ENCODE results near the gene LRIG3. TPM values are rescaled to one million over a fixed set of nuclear protein-coding genes. Genes with fewer than 3 reads are reported as not detected.
"Not testable (repeated sequence)": the region's sequence is repeated elsewhere in the genome, so short reads cannot be mapped to it uniquely, and the experiment has no call there.

LRIG3 gene
- total RNA-seq, 2 donors from 2014 or later = not detected

DNA sequence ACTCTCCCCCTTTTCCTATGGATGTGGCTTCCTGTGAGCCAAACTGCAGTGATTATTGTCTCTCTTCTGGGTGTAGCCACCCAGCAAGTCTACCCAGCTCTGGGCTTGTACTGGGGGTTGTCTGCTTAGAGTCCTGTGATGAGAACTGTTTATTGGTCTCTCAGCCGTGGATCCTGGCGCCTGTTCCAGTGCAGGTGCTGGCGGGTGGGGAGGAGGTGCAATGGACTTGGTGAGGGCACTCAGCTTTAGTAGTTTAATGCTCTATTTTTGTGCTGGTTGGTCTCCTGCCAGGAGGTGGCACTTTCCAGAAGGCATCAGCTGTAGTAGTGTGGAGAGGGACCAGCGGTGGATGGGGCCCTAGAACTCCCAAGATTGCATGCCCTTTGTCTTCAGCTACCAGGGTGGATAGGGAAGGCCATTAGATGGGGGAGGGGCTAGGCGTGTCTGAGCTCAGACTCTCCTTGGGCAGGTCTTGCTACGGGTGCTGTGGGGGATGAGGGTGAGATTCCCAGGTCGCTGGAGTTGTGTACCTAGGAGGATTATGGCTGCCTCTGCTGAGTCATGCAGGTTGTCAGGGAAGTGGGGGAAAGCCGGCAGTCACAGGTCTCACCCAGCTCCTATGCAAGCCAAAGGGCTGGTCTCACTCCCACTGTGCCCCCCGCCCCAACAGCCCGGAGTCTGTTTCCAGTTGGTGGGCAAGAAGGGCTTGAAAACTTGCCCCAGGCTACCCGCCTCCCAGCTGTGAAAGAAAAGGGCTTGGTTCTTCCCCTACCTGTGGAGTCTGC lies 29.8 kb upstream of the LRIG3 start:
- not testable (repeated sequence) for H3K4me3 Mint-ChIP-seq; ATAC-seq; DNase-seq; H3K27me3 Mint-ChIP-seq; H3K4me1 Mint-ChIP-seq; H3K27ac Mint-ChIP-seq; H3K9me3 ChIP-seq (ENCODE audit: control insufficient read depth, low read length, poor library complexity, severe bottlenecking); H3K36me3 Mint-ChIP-seq (ENCODE audit: low read depth)

DNA sequence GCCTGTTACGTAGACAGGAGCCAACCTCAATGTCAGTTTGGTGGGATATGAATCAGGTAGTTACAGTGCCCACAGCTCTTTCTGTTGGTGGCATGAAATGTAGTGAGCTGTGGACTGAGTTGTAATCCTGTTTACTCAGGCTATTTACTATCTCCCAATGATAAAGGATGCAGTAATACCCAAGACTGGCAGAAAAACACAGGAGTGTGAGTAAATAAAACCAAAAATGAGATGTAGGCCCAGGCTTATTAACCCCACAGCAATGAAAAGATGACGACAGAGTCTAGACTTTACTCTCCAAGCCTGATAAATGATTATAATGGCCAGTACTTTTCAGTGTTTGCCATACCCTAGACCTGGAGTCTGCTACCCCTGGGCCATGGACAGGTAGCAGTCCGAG lies 22.8 kb upstream of the LRIG3 start:
- Mint-ChIP-seq H3K4me1 (no peaks in the 10 kb centered on the region), H3K27me3 (no peaks in the 10 kb centered on the region), H3K4me3 (no peak overlapping the region), H3K36me3 (ENCODE audit: low read depth) (no peaks in the 10 kb centered on the region), H3K27ac (no peak overlapping the region)
- ATAC-seq = no peak
- no peak for DNase-seq
- no peaks in the 10 kb centered on the region for H3K9me3 ChIP-seq (ENCODE audit: control insufficient read depth, low read length, poor library complexity, severe bottlenecking)

DNA sequence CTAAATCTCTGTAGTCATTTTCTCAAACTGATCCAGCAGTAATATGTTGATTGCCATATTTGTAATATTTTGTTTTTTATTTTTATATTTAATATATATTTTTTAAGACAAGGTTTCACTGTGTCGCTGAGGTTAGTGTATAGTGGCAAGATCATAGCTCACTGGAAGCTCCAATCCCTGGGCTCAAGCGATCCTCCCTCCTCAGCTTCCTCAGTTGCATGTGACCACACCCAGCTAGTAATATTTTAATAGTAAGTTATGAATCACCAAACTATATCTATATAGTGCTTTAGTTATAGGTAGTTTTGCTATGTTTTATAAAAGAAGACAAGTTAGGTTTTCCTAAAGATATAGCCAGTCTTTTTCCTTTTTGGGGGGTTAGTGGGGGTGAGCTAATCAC lies 22.0 kb upstream of the LRIG3 start:
- Mint-ChIP-seq H3K4me1 (no peaks in the 10 kb centered on the region), H3K27ac (no peak overlapping the region), H3K4me3 (no peak overlapping the region), H3K36me3 (ENCODE audit: low read depth) (no peaks in the 10 kb centered on the region), H3K27me3 (no peaks in the 10 kb centered on the region)
- DNase-seq = no peak
- H3K9me3 ChIP-seq (ENCODE audit: control insufficient read depth, low read length, poor library complexity, severe bottlenecking) = no peaks in the 10 kb centered on the region
- no peak for ATAC-seq

DNA sequence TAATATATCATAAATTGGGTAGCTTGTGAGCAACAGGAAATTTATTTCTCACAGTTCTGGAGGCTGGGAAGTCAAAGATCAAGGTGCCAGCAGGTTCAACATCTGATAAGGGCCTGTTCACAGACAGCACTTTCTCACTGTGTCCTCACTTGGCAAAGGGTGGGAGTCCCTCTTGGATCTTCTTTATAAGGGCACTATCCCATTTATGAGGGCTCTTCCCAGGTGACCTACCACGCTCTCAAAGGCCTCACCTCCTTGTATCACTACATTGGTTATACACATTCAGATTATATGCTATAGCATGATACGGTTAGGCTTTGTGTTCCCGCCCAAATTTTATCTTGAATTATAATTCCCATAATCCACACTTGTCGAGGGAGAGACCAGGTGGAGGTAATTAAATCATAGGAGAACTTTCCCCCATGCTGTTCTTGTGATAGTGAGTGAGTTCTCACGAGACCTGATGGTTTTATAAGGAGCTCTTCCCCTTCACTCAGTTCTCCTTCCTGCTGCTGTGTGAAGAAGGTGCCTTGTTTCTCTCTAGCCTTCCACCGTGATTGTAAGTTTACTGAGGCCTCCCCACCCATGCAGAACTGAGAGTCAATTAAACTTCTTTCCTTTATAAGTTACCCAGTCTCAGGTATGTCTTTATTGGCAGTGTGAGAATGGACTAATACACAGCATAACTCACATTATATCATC lies 19.2 kb upstream of the LRIG3 start:
- Mint-ChIP-seq H3K27me3 (no peaks in the 10 kb centered on the region), H3K36me3 (ENCODE audit: low read depth) (no peaks in the 10 kb centered on the region), H3K4me1 (no peaks in the 10 kb centered on the region), H3K27ac (no peak overlapping the region), H3K4me3 (no peak overlapping the region)
- H3K9me3 ChIP-seq (ENCODE audit: control insufficient read depth, low read length, poor library complexity, severe bottlenecking) = no peaks in the 10 kb centered on the region
- DNase-seq (no peak), ATAC-seq (no peak)

DNA sequence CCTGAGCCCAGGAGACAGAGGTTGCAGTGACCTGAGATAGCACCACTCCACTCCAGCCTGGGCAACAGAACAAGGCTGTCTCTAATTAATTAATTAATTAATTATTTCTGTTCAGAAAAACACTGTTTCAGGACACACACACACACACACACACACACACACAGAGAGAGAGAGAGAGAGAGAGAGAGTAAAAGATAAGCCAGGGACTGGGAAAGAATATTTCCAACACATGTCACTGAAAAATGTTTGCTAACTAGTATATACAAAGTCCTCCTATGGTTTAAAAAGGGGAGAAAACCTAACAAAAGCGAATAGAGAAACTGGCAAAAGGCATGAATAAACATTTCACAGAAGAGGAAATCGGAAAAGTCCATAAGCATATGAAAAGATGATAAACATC lies 18.1 kb upstream of the LRIG3 start:
- ATAC-seq = no peak
- DNase-seq = no peak
- no peaks in the 10 kb centered on the region for H3K36me3 Mint-ChIP-seq (ENCODE audit: low read depth)
- no peak overlapping the region for H3K4me3 Mint-ChIP-seq
- no peaks in the 10 kb centered on the region for H3K9me3 ChIP-seq (ENCODE audit: control insufficient read depth, low read length, poor library complexity, severe bottlenecking)
- no peaks in the 10 kb centered on the region for H3K4me1 Mint-ChIP-seq
- H3K27me3 Mint-ChIP-seq = no peaks in the 10 kb centered on the region
- H3K27ac Mint-ChIP-seq = no peak overlapping the region

DNA sequence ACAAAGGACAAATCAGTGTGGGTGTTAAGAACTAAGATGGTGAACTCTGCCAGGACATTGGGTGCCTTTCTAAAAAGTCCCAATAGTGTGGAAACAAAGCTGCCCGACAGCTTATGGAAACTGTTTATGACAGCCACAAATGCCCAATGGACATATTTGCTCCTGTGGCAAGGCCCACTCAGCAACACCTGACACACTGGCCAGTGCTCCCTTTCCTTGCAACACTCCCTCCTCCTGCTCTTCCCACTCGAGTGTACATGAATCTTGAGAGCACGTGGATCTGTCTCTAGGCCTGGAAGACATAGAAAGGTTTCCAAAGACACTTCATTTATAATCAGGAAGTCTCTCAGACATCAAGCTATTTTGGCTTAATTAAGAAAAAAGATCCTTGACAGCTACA lies 14.2 kb upstream of the LRIG3 start:
- H3K27me3 Mint-ChIP-seq = no peaks in the 10 kb centered on the region
- no peak overlapping the region for H3K4me3 Mint-ChIP-seq
- H3K9me3 ChIP-seq (ENCODE audit: control insufficient read depth, low read length, poor library complexity, severe bottlenecking) = no peaks in the 10 kb centered on the region
- no peak overlapping the region for H3K27ac Mint-ChIP-seq
- DNase-seq (no peak), ATAC-seq (no peak)
- H3K36me3 Mint-ChIP-seq (ENCODE audit: low read depth) = no peaks in the 10 kb centered on the region
- H3K4me1 Mint-ChIP-seq = no peaks in the 10 kb centered on the region

DNA sequence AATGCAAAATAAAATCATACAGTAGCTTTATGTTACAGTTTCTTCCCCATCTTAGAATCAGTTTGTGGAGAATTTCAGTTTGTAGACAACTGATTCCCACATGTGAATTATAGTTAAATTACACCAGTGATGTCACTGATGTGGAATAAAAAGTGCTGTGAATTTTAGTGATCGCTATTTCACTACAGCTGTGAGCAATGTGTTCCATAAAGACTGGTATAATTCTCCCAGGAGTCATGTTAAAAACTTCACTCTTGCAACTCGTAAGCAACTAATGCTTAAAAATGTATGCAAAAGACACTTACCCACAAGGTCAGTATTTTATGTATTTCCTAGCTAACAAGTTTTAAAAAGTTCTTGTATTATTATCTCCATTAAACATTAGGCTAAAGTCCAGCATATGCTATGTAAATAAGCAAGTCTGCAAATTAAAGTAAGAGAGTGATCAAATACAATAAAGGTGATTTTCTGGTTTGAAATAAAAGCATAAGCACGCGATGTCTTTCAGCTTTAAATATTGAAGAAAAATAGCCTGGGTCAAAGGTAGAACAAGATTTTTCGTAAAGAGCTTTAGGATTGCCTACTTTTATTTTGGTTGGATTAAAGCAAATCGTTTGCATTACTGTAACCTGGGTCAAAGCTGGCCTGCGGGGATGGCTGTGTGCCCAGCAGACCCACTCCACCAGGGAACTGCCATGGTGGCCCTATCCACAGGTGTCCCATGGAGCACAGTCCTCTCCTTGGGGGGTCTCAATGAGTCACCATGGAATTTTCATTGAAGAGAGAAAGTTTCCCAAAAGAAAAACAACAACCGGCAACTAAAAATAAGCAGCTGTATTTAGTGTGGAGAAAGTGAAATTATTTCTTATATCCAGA lies 12.7 kb upstream of the LRIG3 start:
- H3K27me3 Mint-ChIP-seq = no peaks in the 10 kb centered on the region
- no peak for DNase-seq
- H3K9me3 ChIP-seq (ENCODE audit: control insufficient read depth, low read length, poor library complexity, severe bottlenecking) = no peaks in the 10 kb centered on the region
- H3K4me3 Mint-ChIP-seq = no peak overlapping the region
- no peak for ATAC-seq
- no peaks in the 10 kb centered on the region for H3K4me1 Mint-ChIP-seq
- no peaks in the 10 kb centered on the region for H3K36me3 Mint-ChIP-seq (ENCODE audit: low read depth)
- no peak overlapping the region for H3K27ac Mint-ChIP-seq

DNA sequence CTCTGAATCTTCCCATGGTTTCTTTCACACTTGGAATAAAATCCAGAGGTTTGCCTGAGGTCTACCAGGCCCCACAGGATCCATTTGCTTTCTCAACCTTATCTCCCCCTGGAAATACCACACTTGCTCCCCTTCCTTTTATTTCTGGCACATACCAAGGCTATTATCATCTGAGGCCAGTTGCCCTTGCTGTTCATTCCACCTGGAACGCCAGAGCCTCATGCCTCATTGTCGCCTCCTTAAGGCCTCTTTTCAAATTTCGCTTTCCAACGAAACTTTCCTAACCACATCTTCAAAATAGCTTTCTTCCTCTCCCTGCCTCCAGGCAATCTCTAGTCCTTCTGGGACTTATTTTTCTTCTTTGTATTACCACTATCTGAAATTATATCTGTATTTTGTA lies 11.2 kb upstream of the LRIG3 start:
- Mint-ChIP-seq H3K27me3 (no peaks in the 10 kb centered on the region), H3K4me3 (no peak overlapping the region), H3K27ac (no peak overlapping the region), H3K36me3 (ENCODE audit: low read depth) (no peaks in the 10 kb centered on the region), H3K4me1 (no peaks in the 10 kb centered on the region)
- ATAC-seq = no peak
- H3K9me3 ChIP-seq (ENCODE audit: control insufficient read depth, low read length, poor library complexity, severe bottlenecking) = no peaks in the 10 kb centered on the region
- no peak for DNase-seq

DNA sequence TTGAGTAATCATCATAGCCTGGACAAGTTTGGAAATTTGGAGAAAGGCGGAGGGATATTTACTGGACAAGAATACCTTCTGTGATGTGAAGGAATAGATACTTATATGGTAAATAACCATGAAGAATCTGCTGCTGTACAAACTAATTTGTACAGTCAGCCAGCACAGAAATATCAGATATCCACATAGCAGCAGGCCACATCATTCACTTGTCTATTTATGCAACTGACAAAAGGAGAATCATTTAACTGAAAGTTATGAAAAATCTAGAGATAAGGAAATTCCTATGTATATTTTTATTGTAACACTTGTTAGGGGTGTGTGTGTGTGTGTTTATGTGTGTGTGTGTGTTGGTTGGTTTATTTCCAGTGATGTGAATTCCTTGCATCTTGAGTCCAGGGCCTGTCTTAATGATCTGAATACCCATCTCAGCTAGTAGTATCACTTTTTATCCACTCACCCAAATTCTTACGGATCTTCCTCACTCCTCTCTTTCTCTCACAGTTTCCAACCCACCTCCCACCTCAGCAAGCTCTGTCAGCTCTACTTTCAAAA lies 10.5 kb upstream of the LRIG3 start:
- no peak for ATAC-seq
- H3K9me3 ChIP-seq (ENCODE audit: control insufficient read depth, low read length, poor library complexity, severe bottlenecking) = no peaks in the 10 kb centered on the region
- Mint-ChIP-seq H3K4me3 (no peak overlapping the region), H3K4me1 (no peaks in the 10 kb centered on the region), H3K27me3 (no peaks in the 10 kb centered on the region), H3K27ac (no peak overlapping the region), H3K36me3 (ENCODE audit: low read depth) (no peaks in the 10 kb centered on the region)
- no peak for DNase-seq

DNA sequence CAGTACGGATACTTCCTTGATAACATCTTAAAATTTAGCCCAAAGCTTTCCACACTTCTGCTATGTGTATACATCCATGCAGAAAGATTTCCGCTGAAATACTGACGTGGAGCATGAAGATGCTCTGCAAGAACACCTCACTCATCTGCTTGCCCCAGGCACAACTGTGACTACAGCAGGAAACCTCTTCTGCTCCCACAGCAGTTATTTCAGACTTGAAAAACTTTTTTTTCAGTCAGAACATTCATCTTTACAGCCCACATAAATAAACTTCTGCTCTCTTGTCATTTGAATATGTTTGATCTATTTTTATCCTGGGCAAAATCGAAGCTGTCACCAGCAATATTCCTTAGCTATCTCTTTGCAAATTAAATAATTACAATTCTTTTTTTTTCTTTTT lies 6.8 kb upstream of the LRIG3 start:
- Mint-ChIP-seq H3K27me3 (no peaks in the 10 kb centered on the region), H3K4me1 (no peaks in the 10 kb centered on the region), H3K4me3 (no peak overlapping the region), H3K27ac (no peak overlapping the region), H3K36me3 (ENCODE audit: low read depth) (no peaks in the 10 kb centered on the region)
- no peaks in the 10 kb centered on the region for H3K9me3 ChIP-seq (ENCODE audit: control insufficient read depth, low read length, poor library complexity, severe bottlenecking)
- no peak for ATAC-seq
- no peak for DNase-seq

DNA sequence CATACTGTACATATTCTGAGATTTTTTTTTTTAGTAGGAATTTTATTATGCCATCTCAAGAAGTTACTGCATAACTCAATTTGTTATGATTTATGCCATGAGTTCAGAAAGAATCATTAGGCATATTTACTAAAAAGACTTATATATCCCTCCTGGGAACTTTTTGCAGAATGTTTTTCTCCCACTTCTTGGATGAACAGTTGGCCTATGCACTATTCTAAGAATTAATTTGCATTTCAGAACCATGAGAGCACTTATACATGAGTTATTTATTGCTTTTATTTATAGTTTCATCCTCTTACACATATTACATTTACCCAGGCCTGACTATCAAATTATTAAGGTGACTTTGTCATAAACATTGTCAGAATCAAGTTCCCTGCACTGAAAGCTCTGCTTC lies 6.3 kb upstream of the LRIG3 start:
- DNase-seq (no peak), ATAC-seq (no peak)
- Mint-ChIP-seq H3K4me1 (no peaks in the 10 kb centered on the region), H3K36me3 (ENCODE audit: low read depth) (no peaks in the 10 kb centered on the region), H3K27me3 (no peaks in the 10 kb centered on the region), H3K4me3 (no peak overlapping the region), H3K27ac (no peak overlapping the region)
- H3K9me3 ChIP-seq (ENCODE audit: control insufficient read depth, low read length, poor library complexity, severe bottlenecking) = no peaks in the 10 kb centered on the region

DNA sequence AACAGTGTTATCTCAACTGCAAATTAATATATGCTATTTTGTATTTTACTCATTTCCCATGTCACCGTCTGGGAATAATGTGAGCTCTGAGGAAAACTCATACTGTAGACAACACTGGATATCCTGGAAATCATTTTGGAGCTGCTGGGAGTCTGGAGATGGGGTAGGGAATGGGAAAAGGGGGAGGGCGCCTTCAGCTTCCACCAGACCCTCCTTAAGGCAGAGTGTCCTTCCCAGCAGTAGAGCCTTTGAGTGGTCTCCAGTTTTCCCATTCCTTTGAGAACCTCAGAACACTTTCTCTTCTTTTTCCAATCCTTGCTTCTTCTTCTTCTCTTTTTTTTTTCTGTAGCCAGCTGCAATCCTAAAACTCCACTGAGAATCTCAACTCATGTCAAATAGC lies 5.4 kb upstream of the LRIG3 start:
- Mint-ChIP-seq H3K36me3 (ENCODE audit: low read depth) (no peaks in the 10 kb centered on the region), H3K27ac (no peak overlapping the region), H3K4me1 (no peaks in the 10 kb centered on the region), H3K27me3 (peaks cover 6% of the 10 kb centered on the region), H3K4me3 (no peak overlapping the region)
- ATAC-seq (no peak), DNase-seq (no peak)
- no peaks in the 10 kb centered on the region for H3K9me3 ChIP-seq (ENCODE audit: control insufficient read depth, low read length, poor library complexity, severe bottlenecking)

DNA sequence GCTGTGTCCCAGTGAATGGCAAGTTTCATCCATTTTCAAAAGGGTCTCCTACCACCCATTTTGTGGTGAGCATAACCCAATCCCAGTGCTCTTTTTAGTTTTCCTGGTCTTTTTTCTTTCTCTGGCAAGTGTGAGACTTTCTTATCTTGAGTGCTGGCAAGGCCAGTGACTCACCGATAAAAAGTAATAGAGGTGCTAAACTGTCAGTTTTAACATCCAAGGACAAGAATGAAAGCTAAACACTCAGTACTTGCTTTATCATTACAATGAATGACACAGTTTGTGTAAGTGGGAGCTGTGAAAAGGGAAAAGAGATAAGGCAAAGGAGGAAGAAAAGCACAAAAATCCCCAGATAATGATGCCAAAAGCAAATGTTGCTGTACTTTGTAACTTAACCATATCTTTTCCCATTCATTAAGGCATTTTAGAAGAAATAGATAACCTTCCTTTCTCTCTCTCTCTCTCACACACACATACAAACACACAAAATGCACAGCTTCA lies 4.9 kb upstream of the LRIG3 start:
- H3K4me3 Mint-ChIP-seq = no peak overlapping the region
- DNase-seq = no peak
- H3K27me3 Mint-ChIP-seq = peaks cover 11% of the 10 kb centered on the region
- H3K27ac Mint-ChIP-seq = no peak overlapping the region
- H3K9me3 ChIP-seq (ENCODE audit: control insufficient read depth, low read length, poor library complexity, severe bottlenecking) = no peaks in the 10 kb centered on the region
- H3K36me3 Mint-ChIP-seq (ENCODE audit: low read depth) = no peaks in the 10 kb centered on the region
- ATAC-seq = no peak
- H3K4me1 Mint-ChIP-seq = no peaks in the 10 kb centered on the region
